ENCODE data around the gene MMP25.

Gene MMP25

GRCh38 chr16:3017794-3018506 is 28.4 kb upstream of the MMP25 start, which contains the start of gene CLDN6:
CLDN6 (minus strand) TSS chr16:3018183; CDS start chr16:3016021, 2,162 bp downstream.
- peak; percentile 23 for DNase-seq

- no peak for DNase-seq
Measured at GRCh38 chr16:3019594-3020246, 26.6 kb upstream of the MMP25 start.

GRCh38 chr16:3020247-3020603 is 26.1 kb upstream of the MMP25 start, which contains the start of gene TNFRSF12A:
TNFRSF12A (plus strand) TSS chr16:3020368; CDS start chr16:3020398, 30 bp downstream.
- DNase-seq: peak; percentile 83

- peak; percentile 93 for DNase-seq
Measured at GRCh38 chr16:3020604-3021448, 25.5 kb upstream of the MMP25 start.

- peak; percentile 98 for DNase-seq
Measured at GRCh38 chr16:3021449-3022207, 24.7 kb upstream of the MMP25 start.

- DNase-seq: peak; percentile 98
Measured at GRCh38 chr16:3022208-3022683, 24.1 kb upstream of the MMP25 start.

GRCh38 chr16:3022684-3023414 is 23.5 kb upstream of the MMP25 start:
- DNase-seq: peak; percentile 84

GRCh38 chr16:3023415-3023668 is 23.0 kb upstream of the MMP25 start:
- peak; percentile 91 for DNase-seq

- peak; percentile 97 for DNase-seq
Measured at GRCh38 chr16:3023669-3024478, 22.5 kb upstream of the MMP25 start, which contains the start of the genes HCFC1R1 and THOC6. HCFC1R1 (minus strand) TSS chr16:3023942; CDS start chr16:3023941, 1 bp downstream. THOC6 (plus strand) TSS chr16:3024035; CDS start chr16:3024327, 292 bp downstream.

- DNase-seq: no peak
Measured at GRCh38 chr16:3025032-3026002, 21.0 kb upstream of the MMP25 start.

- no peak for DNase-seq
Measured at GRCh38 chr16:3026003-3026378, 20.4 kb upstream of the MMP25 start.

- DNase-seq: no peak
Measured at GRCh38 chr16:3026609-3027488, 19.5 kb upstream of the MMP25 start.

- no peak for DNase-seq
Measured at GRCh38 chr16:3027489-3027795, 18.9 kb upstream of the MMP25 start.

- DNase-seq: peak; percentile 71
Measured at GRCh38 chr16:3027983-3028715, 18.2 kb upstream of the MMP25 start.

GRCh38 chr16:3028716-3029319 is 17.5 kb upstream of the MMP25 start:
- DNase-seq: no peak

- DNase-seq: peak; percentile 48
Measured at GRCh38 chr16:3029491-3030221, 16.7 kb upstream of the MMP25 start.

All from fibroblast of skin of back (primary cell).